Measurements from ENCODE around the gene NEK2.

Gene NEK2

GRCh38 chr1:211660718-211661222 lies 14.7 kb downstream of the NEK2 start:
- TF ChIP-seq CTCF (IDR thresholded peaks at IDR 0.05; ENCODE audit: low read depth, low read length) = no peak
- no peak for DNase-seq (ENCODE audit: low read depth in 2 of 2)
- H3K4me3 ChIP-seq (replicated peaks in 1 of 2; ENCODE audit: low read depth in 2 of 2, low read length in 2 of 2) = no peak overlapping the region

GRCh38 chr1:211656728-211657127 lies 18.7 kb downstream of the NEK2 start:
- no peak for DNase-seq (ENCODE audit: low read depth in 2 of 2)
- H3K4me3 ChIP-seq (replicated peaks in 1 of 2; ENCODE audit: low read depth in 2 of 2, low read length in 2 of 2) = no peak overlapping the region
- no peak for TF ChIP-seq CTCF (IDR thresholded peaks at IDR 0.05; ENCODE audit: low read depth, low read length)

DNA sequence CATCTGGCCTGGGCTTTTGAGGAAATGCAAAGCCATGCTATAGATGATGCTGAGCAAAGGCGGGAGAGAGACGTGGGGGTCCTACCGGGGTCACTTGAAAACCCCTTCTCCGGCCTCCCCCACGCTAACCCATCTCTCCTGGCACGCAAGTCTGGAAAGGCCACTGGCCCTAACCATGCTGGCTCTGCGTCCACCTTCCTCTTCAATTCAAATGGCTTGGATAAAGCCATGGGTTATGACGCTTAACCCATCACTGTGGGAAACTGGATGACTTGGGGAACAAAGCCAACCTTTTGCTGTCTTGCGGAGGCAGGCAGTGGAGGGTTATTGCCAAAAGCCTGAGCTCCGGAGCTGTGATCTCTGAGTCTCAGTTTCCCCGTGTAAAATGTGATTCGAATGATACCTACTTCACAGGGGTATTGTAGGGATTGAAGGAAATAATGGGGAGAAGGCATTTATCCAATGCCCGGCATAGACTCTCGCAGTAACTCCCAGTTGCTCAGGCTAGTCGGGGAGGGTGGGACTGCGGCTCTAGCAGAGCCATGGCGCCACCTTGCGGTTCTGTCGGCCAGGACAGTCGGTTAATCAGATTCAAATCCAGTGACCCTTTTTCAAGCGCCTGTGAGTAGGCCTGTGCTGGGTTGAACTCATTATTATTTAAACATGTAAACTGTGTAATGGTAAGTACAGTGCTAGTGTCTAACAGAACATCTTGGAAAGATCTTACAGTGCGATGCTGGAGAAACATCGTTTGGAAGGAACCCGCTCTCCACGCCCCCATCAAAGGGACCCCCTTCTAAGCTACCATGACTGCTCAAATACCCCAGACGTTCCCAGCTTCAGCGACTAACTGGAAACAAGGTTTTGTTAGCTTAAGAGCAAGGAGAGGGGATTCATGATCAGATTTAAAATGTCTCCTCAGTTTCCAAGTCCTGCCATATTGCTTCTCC lies 20.3 kb downstream of the NEK2 start:
- H3K4me3 ChIP-seq (replicated peaks in 1 of 2; ENCODE audit: low read depth in 2 of 2, low read length in 2 of 2) = no peak overlapping the region

DNA sequence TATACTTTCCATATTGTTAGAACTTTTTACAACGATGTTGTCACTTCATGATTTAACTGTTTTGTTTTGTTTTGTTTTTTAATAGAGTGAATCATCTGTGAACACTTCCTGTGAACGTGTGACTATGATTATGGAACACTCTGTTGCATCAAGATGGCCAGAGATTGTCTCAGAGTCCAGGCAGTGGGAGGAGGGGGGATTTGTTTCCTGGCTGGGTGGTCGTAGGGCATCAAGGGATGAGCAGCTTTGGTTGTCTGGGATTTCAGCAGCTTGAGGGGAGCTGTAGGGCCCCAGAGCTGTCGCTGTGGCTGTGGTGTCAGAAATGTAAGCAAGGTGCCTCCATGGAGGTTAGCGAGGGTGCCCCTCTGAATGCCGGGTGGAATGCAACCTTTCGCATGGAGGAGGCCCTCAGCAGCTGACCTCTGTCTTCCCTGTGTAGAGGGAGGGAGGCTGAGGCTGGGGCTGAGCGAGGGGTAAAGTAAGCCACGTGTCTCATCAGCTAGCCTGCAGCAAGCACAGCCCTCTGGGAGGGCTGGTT lies 21.4 kb downstream of the NEK2 start:
- DNase-seq (ENCODE audit: low read depth in 2 of 2) = peak; percentile 61 to 72
- H3K4me3 ChIP-seq (replicated peaks in 1 of 2; ENCODE audit: low read depth in 2 of 2, low read length in 2 of 2) = no peak overlapping the region
- TF ChIP-seq CTCF (IDR thresholded peaks at IDR 0.05; ENCODE audit: low read depth, low read length) = no peak

More for the DNA sequence above, 20.3 kb downstream of the NEK2 start:
- peak; percentile 91 to 92 for DNase-seq (ENCODE audit: low read depth in 2 of 2)
- peak; percentile 93 for TF ChIP-seq CTCF (IDR thresholded peaks at IDR 0.05; ENCODE audit: low read depth, low read length)

DNA sequence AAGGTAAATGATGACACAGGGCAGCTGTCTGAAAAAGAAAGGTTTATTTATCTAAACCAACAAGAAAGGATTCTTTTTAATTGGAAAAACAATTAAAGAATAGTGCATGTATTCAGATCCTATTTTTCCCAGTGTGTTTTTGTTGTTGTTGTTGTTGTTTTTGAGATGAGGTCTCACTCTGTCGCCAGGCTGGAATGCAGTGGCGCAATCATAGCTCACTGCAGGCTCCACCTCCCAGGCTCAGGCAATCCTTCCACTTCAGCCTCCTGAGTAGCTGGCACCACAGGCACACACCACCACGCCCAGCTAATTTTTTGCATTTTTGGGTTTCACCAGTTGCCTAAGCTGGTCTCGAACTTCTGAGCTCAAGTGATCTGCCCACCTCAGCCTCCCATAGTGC lies 22.1 kb downstream of the NEK2 start:
- peak in 1 of 2 donors; percentile 55 for DNase-seq (ENCODE audit: low read depth in 2 of 2)
- no peak overlapping the region for H3K4me3 ChIP-seq (replicated peaks in 1 of 2; ENCODE audit: low read depth in 2 of 2, low read length in 2 of 2)
- no peak for TF ChIP-seq CTCF (IDR thresholded peaks at IDR 0.05; ENCODE audit: low read depth, low read length)

GRCh38 chr1:211652371-211652770 lies 23.1 kb downstream of the NEK2 start:
- no peak overlapping the region for H3K4me3 ChIP-seq (replicated peaks in 1 of 2; ENCODE audit: low read depth in 2 of 2, low read length in 2 of 2)
- no peak for TF ChIP-seq CTCF (IDR thresholded peaks at IDR 0.05; ENCODE audit: low read depth, low read length)
- no peak for DNase-seq (ENCODE audit: low read depth in 2 of 2)
